PC-9 (cell line): ENCODE measurements around the gene GBE1.

Source experiments
- EZH2 ChIP-seq: fragments of 200-600 bp; sonication (generic); IDR thresholded peaks from 2 replicates; pipeline ENCODE4 v1.8.0; 2017; ENCODE audit warnings: antibody characterized with exemption, low read depth
- TF ChIP-seq, protein P1 (sequence below): fragments of 200-600 bp; sonication (generic); conservative IDR thresholded peaks from 2 replicates; pipeline ENCODE4 v1.6.1; 2017; ENCODE audit warnings: mixed run types, antibody characterized with exemption, mild to moderate bottlenecking, moderate library complexity

DNA sequence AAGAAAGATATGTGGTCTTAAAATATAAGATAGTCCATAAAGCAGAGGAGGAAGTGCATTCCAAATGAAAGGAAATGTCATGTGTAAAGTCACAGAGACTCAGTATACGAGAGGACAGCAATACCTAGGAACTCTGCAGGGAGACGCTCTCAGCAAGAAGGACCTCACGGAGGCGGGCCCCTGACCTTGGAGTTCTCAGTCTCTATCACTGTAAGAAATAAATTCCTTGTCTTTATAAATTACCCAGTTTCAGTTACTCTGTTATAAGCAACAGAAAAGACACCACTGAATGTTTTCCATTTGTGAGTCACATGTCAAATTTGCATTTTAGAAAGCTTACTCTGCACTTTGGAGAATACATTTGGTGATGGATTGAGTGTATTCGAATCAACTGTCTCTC, 140.6 kb downstream of the GBE1 start:
- TF ChIP-seq, protein P1, sequence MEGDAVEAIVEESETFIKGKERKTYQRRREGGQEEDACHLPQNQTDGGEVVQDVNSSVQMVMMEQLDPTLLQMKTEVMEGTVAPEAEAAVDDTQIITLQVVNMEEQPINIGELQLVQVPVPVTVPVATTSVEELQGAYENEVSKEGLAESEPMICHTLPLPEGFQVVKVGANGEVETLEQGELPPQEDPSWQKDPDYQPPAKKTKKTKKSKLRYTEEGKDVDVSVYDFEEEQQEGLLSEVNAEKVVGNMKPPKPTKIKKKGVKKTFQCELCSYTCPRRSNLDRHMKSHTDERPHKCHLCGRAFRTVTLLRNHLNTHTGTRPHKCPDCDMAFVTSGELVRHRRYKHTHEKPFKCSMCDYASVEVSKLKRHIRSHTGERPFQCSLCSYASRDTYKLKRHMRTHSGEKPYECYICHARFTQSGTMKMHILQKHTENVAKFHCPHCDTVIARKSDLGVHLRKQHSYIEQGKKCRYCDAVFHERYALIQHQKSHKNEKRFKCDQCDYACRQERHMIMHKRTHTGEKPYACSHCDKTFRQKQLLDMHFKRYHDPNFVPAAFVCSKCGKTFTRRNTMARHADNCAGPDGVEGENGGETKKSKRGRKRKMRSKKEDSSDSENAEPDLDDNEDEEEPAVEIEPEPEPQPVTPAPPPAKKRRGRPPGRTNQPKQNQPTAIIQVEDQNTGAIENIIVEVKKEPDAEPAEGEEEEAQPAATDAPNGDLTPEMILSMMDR = no peak
- TF ChIP-seq EZH2 = no peak
